Measurements from ENCODE around the gene CFAP141.
"Not testable (repeated sequence)": the region's sequence is repeated elsewhere in the genome, so short reads cannot be mapped to it uniquely, and the experiment has no call there.

Gene CFAP141

DNA sequence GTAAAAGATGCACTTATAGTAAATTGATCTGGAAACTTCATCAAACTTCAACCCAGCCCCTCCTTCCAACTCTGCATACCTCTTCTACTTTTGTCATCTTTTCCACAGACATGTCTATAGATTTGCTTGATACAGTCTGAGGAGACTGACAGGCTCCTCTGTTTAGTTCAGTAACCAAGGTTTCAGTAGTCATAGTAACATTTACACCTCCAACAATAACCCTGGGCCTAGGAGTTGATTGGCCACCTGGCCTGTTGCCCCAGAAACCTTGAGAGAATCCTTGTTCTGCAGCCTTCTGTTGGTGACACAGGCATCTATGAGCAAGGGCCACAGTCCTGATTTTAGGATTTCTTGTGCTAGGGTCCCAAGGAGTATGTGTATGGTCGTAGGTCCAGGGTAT, at the start of gene CFAP141:
Gene CFAP141 (minus strand): TSS at position 138 of the 400 bp plus-strand sequence. CDS start 26 bp downstream, at position 112.
- no peak for DNase-seq (ENCODE audit: low read depth in 2 of 2)

DNA sequence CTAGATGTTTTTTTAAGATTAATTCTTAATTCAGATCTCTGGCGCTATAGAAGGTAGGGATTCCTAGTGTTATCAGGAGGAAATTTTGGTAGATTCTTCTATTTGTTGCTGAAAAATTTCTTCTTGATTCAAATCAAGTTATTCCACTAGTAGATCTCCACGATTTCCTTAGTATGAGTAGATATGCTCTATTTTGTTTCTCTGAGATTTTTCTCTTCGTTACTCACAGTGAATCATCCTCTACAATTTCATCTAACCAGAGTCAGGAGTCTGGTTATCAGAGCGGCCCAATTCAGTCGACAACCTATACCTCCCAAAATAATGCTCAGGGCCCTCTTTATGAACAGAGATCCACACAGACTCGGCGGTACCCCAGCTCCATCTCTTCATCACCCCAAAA, 47.5 kb upstream of the CFAP141 start:
- DNase-seq (ENCODE audit: low read depth in 2 of 2): no peak

DNA sequence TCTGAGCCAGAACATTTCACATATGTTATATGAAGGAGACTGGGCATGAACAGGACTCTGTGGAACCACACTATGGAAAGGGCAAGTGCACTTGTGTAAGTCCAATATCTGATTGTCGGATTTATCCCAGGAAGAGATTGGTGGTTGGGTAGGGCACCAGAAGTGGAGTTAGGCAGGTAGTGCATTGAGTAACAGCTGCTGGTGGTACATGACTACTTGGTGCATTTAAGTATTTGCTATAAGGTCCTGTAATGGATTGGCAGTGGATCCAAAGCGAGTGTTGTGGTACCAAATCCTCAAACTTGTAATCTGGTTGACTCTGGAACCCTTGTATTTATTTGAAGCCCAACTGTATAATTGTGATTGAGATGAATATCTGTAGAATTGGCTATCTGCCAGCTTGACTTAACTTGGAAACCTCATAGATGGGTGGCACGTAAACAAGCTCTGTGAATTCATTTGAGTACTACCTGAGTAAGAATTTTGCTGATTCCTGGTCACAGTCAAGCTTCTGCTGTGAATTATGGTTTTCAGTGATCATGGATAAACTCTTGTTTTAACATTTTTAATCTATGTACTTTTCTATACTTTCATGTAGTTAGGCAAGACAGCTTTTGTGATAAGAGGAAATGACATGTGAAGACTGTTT, 35.7 kb upstream of the CFAP141 start:
- DNase-seq (ENCODE audit: low read depth in 2 of 2): no peak

DNA sequence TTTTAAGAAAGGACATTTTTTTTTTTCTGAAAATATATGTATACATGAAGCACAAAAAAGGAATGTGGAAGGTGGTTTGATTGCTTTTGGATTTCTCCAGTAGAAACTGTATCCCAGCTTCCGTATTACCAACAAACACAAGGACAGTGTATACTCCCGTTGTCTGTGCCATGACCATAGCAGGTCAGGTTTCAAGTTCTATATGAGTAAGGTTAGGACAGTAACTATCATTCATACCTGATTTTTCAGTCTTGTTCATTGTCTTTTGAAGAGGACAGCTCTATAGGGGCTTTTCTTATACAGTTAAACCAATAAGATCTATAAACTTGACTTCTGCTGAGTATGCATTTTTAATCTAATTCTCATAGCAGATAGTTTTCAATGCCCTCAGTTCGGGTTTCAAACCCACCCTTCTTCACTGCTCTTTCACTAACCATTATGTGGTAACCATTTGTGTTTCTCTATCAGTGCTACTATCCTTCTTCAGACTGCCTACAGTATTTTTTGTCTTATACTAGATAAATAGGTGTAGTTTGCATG, 34.2 kb upstream of the CFAP141 start:
- no peak for DNase-seq (ENCODE audit: low read depth in 2 of 2)

DNA sequence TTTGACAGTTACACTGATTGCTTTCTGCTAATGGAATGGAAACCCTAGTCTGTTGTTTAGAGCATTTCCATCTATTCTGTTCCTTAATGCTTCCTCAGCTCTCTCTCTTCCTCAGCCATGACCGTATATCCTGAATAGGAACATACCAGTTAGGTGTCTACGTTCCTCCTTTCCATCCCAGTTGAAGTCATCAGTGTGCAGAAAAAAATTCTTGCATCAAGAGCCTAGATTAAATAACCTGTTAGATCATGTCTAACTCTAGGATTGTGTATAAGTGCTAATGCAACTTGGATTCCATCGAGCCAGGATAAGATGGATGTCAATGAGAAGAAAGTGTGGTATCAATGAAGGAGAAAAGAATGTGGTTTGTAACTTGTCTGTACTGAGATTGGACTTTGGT, 33.4 kb upstream of the CFAP141 start:
- DNase-seq (ENCODE audit: low read depth in 2 of 2): no peak

DNA sequence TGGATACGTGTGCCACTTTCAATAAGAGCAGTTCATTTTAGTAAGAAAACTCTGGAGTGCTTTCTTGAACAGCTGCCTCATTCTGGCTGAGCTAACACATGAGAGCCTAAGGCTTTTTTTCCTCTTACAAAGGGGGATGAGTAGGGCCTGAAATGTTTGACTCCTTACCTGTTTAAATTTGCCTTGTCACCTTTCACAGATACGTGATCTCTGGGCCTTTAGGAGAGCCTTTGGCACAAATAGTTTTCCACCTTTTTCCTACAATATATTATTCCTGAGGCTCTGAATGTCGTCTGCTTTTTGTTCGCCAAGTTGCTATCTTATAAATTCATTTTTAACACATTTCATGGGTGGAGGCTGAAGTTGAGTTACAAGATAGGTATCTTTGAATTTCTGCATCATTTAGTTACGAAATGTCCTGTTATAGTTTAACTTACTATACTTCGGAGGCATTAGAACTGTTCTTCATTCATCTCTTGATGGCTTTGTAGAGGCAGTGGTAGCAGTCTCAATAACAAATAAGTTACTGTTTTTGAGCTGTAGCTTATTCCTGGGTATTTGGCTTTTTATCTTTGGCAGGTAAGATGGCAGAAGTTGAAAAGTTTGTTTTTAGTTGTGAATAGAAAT, 31.9 kb upstream of the CFAP141 start:
- no peak for DNase-seq (ENCODE audit: low read depth in 2 of 2)

DNA sequence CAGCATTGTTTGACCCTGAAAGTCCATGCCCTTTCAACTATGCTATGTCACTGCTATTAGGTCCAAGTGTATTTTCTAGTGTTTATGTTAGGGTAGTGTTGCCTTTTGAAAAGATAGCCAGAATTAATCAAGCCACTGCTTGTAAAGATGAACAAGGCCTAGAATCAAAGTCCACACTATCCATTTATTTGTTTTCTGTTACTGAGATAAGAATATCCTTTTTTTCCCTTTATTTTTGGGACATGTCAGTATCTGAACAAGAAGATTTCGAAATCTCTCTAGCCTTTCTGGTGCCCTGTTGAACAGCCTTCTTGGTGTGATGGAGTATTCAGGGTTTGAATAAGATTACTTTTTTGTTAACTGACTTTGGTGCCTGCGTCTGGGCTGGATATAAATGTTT, 31.3 kb upstream of the CFAP141 start:
- no peak for DNase-seq (ENCODE audit: low read depth in 2 of 2)

DNA sequence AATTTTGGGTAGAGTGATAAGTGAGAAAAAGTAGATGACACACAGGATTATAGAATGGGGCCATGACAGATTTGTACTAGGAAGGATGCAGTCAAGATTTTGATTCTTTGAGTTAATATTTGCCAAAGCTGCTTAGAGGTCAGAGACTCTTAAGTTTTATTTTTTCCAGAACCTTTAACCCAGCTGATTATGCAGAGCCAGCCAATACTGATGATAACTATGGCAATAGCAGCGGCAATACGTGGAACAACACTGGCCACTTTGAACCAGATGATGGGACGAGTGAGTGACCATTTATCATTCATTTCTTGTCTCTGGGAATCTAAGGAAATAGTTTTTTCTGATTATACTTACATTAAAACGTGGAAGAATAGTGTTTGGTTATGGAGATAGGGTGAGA, 30.7 kb upstream of the CFAP141 start:
- no peak for DNase-seq (ENCODE audit: low read depth in 2 of 2)

DNA sequence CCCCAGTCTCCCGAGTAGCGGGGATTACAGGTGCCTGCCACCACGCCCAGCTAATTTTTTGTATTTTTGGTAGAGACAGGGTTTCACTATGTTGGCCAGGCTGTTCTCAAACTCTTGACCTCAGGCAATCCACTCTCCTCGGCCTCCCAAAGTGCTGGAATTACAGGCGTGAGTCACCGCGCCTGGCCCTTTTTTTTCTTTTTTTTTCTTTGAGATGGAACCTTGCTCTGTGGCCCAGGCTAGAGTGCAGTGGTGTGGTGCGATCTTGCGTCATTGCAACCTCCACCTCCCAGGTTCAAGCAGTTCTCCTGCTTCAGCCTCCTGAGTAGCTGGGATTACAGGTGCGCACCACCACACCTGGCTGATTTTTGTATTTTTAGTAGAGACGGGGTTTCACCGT, 27.0 kb upstream of the CFAP141 start:
- DNase-seq (ENCODE audit: low read depth in 2 of 2): not testable (repeated sequence)

DNA sequence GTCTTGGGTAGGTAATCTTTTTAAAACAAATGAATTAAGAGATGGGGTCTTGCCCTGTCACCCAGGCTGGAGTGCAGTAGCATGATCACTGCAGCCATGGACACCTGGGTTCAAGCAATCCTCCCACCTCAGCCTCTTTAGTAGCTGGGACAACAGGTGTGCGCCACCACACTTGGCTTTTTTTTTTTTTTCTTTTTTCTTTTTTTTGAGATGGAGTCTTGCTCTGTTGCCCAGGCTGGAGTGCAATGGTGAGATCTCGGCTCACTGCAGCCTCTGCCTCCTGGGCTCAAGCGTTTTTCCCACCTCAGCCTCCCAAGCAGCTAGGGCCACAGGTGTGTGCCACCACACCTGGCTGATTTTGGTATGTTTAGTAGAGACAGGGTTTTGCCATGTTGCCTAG, 25.0 kb upstream of the CFAP141 start:
- not testable (repeated sequence) for DNase-seq (ENCODE audit: low read depth in 2 of 2)

DNA sequence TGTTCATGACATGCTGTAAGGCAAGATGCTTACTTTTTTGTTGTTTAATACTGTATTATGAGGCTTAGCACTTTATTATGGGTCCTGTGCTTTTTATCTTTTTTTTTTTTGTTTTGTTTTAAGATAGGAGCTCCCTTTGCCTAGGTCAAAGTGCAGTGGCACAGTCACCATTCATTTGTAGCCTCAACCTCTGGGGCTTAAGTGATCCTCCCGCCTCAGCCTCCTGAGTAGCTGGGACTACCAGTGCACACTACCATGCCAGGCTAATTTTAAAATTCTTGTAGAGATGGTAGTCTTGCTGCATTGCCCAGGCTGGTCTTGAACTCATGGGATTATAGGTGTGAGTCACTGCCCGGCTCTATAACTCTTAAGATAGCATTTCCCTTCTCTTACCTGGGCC, 19.2 kb upstream of the CFAP141 start:
- DNase-seq (ENCODE audit: low read depth in 2 of 2): no peak

DNA sequence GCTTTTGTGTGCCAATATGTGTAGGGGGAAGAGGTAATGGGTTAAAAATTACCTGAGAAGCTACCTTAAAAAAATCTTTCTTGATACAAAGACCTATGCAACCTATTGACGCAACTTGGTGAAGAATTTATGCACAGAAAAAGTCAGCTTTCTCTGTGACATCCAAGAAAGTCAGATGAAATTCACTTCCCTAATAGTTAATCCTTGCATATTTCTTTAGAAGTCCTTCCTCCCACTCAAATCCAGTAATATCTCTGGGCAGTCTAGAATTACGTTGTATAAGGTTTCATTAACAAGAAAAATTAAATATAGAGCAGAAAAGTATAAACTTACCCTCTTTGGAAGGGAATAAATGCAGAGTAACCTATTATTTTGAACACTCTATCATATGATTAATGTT, 17.5 kb upstream of the CFAP141 start:
- no peak for DNase-seq (ENCODE audit: low read depth in 2 of 2)

DNA sequence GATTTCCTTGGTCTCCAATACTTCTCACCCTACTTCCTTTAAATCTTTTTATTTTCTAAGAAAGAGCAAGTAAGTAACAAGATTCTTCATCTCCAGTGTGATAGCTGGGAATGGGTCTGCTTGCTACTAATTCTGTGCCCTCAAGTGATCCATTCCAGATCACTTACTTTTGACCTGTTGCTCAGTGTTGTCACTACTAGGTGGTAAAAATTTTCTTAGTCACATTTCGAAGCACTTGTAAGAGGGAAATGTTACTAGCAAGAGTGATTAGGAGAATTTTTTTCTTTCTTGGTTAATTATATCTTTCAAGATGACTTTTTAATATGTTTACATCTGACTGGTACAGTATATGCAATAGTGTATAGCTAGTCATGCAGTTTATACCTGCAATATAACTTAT, 16.8 kb upstream of the CFAP141 start:
- DNase-seq (ENCODE audit: low read depth in 2 of 2): no peak

DNA sequence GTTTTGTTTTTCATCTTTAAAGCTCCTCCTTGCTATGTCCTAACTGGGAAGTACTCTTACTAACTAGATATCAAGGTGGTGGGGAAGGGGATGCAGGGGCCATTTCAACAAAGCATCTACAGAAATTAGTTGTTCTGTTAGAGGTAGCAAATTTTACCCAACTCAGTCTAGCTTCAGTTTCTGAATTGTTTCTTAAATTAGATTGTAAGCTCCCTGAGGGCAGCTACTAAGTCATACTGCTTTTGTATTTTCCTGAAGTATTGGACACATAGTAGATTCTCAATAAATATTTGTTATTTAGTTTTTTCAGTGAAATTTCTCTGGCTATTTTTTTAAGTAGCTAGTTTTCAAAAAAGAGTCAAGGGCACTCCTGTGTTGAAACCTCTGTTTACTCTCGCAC, 16.4 kb upstream of the CFAP141 start:
- no peak for DNase-seq (ENCODE audit: low read depth in 2 of 2)

DNA sequence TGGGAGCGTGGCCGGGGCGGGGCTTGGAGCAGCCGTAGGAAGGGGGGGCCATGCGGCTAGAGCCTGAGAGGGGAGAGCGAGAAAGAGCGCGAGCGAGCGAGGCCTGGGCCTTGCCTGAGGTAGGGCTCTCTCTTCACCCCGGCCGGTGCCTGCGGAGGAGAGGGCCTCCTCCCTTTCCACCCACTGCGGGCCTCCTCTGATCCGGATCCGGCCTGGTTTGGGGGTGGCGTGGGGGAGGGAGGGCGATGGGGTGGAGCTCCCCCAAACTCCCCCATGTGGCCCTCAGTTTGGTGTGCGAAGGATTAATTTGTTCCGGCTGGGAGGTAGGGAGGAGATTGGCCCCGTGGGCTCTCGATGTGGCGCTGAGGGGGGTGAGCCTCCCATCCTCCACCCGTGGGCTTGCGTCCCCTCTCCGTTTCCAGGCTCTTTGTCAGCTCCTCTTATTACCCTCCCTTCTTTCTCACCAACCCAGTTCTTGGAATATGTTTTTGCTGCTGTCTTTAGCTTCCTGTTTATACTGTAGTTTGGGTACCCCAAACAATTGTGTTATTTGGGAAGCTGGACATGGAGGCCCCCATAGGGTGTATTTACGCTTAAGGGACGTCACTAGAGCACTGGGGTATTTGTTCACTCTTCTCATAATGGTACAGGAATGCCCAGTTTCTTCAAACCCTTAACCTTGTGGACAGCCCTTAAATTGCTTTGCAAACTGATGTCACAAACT, 15.3 kb upstream of the CFAP141 start:
- DNase-seq (ENCODE audit: low read depth in 2 of 2): peak; percentile 44 to 48

DNA sequence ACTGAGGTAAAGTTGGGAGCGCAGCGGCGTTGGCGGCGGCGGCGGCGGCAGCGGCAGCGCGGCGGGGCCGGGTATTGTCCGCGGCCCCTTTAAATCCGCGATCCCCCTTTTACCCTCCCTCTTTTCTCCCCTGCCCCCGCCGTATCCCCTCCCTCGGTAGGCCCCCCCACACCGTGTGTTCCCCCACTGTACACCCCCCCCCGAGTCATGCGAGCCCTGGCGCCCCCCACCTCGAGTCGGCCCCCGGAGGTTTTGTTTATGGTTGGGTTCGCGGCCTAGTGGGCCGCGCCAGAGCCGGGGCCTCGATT, 14.8 kb upstream of the CFAP141 start:
- no peak for DNase-seq (ENCODE audit: low read depth in 2 of 2)

DNA sequence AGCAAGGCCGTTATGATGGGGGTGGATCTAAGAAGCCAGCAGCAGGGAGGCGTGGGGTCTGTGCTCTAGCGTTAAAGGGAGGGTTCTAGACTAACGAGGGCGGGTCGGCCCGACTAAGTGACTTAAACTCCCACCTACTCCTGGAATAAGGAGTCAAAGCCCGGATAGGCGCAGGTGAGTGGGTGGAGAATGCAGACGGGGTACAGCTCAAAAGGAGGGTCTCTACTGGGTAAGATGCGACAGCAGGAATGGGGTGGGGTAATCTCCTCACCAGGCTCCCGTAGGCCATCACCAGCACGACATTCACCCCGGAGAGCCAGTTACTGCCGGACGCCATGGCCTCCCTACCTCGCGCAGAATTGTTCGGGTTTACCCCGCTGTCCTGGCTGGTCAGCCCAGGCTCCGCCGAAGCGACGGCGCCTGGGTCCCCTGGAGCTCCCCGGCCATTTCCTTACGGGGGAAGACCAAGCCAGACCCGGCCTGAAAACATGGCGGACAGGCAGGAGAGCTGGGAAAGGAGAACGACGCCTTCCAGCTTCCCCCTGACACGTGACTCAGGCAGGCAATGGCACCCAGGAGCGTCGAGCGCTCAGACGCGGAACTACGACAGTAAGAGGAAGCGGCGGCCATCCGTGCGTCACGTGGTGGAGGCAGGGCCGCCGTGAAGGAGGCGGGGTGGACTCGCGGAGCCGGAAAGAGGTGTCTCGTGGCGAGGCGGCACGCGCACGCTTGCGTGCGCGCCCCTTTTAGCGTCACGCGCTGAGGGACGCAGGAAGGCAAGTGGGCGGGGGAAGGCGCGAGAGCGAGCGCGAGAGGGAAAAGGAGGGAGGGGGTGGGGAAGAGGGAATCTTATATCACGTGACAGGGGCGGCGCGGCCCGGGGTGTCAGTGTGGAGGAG, 14.2 kb upstream of the CFAP141 start, which contains the start of gene UBAP2L:
Gene UBAP2L (plus strand): TSS at position 885 of the 899 bp plus-strand sequence. CDS start 4,169 bp downstream, outside the sequence.
- DNase-seq (ENCODE audit: low read depth in 2 of 2): peak; percentile 95 to 97

DNA sequence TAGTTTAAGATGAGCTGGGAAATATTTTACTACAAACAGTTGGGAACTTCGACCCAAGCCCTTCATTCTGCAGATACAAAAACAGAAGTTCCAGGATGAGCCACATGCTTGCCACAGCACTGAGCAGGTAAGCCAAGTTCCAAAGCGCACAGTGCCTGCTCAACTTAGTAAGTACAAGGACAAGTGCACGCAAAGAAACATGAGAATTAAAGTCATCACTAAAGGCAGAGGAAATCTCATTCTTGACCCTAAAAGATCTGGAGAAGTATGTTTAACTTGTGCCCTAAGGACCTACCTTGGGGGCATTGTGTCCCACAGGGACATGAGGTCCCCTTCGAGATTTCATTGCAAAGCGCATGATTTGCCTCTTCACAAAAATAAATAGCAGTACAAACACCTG, 13.4 kb upstream of the CFAP141 start:
- DNase-seq (ENCODE audit: low read depth in 2 of 2): no peak

DNA sequence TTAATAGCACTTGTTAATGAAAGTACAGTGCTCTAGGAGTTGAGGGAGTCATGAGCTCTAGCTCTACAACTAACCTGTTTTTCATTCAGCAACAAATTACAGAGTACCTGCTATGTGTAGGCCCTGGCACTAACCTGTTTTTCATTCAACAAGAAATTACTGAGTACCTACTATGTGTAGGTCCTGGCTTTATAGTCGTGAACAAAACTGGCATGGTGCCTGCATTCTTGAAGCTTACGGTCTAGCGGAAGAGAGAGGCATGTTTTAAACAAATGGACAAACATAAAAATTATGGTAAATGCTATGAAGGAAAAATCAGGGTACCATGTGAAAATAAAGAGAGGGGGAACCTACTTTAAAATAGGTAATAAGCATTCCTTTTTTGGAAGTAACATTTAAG, 12.4 kb upstream of the CFAP141 start:
- no peak for DNase-seq (ENCODE audit: low read depth in 2 of 2)

DNA sequence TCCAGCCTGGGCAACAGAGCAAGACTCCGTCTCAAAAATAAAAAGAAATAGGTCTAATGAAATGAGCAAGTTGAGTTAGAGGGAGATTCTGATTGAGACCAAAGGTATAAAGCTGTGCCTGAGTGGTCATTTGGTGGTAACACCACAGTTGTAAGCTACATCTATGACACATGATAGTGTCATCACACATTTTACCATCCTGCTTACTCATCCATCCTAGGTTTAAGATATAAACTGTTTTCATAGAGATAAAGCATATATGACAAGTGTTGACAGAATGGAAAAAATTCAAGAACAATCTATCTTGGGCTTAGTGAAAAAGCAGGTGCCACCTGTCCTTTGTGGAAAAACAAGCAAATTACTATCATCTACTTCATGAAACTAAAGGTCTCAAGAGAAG, 7.1 kb upstream of the CFAP141 start:
- DNase-seq (ENCODE audit: low read depth in 2 of 2): no peak

DNA sequence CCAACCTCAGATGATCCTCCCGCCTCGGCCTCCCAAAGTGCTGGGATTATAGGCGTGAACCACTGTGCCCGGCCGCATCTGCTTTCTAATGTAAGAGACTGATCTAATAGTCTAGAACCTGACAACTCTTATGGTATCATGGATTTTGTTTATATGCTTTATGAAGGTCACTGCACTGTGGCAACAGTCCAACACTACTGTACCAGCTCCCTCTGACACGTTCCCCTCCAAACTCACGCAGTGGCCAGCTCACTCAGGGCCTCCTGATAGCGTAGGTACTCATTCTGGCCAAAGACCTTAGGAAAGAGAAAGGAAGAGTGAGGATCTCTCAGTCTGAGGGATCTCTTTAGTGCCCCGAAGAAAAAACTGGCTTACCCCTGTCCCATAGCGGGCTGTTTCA, 6.0 kb upstream of the CFAP141 start:
- DNase-seq (ENCODE audit: low read depth in 2 of 2): no peak
